Measurements from ENCODE around the gene ZCCHC14.

Gene ZCCHC14

GRCh38 chr16:87423429-87423828 is 69.4 kb downstream of the ZCCHC14 start:
- DNase-seq, result no peak

- DNase-seq, result no peak
Measured at GRCh38 chr16:87422106-87422505, 70.7 kb downstream of the ZCCHC14 start.

GRCh38 chr16:87421003-87421912 is 71.6 kb downstream of the ZCCHC14 start:
- DNase-seq, result no peak

- no peak for DNase-seq
Measured at GRCh38 chr16:87420026-87421002, 72.5 kb downstream of the ZCCHC14 start.

GRCh38 chr16:87418644-87419043 is 74.2 kb downstream of the ZCCHC14 start:
- no peak for DNase-seq

- DNase-seq, result no peak
Measured at GRCh38 chr16:87418216-87418615, 74.6 kb downstream of the ZCCHC14 start.

- no peak for DNase-seq
Measured at GRCh38 chr16:87417528-87417910, 75.3 kb downstream of the ZCCHC14 start.

GRCh38 chr16:87416826-87417527 is 75.8 kb downstream of the ZCCHC14 start:
- no peak for DNase-seq

- no peak for DNase-seq
Measured at GRCh38 chr16:87415441-87415840, 77.4 kb downstream of the ZCCHC14 start.

GRCh38 chr16:87414251-87414680 is 78.6 kb downstream of the ZCCHC14 start:
- no peak for DNase-seq

GRCh38 chr16:87412996-87413421 is 79.8 kb downstream of the ZCCHC14 start:
- DNase-seq, result no peak

GRCh38 chr16:87412371-87412995 is 80.3 kb downstream of the ZCCHC14 start:
- DNase-seq, result no peak

GRCh38 chr16:87411375-87412271 is 81.2 kb downstream of the ZCCHC14 start:
- no peak for DNase-seq

GRCh38 chr16:87410968-87411367 is 81.9 kb downstream of the ZCCHC14 start:
- no peak for DNase-seq

- no peak for DNase-seq
Measured at GRCh38 chr16:87410530-87410929, 82.3 kb downstream of the ZCCHC14 start.

GRCh38 chr16:87409781-87410180 is 83.0 kb downstream of the ZCCHC14 start:
- DNase-seq, result no peak

GRCh38 chr16:87409153-87409552 is 83.7 kb downstream of the ZCCHC14 start:
- DNase-seq, result no peak

GRCh38 chr16:87407511-87408112 is 85.2 kb downstream of the ZCCHC14 start:
- DNase-seq, result no peak

- no peak for DNase-seq
Measured at GRCh38 chr16:87406495-87407088, 86.2 kb downstream of the ZCCHC14 start.
